Smooth muscle cell (in vitro differentiated cells): ENCODE measurements around the gene PRR5L. TPM values are rescaled to one million over a fixed set of nuclear protein-coding genes. Genes with fewer than 3 reads are reported as not detected.
"Not testable (repeated sequence)": the region's sequence is repeated elsewhere in the genome, so short reads cannot be mapped to it uniquely, and the experiment has no call there.

Experiments
- DNase-seq: peaks from one replicate; lab custom pipeline; 2025; ENCODE audit not compliant: unreplicated experiment; lab: John Stamatoyannopoulos, UW
- H2AFZ ChIP-seq: fragments of 200-600 bp; sonication (generic); 2 replicates; pipeline ENCODE4 v1.6.0; 2016; ENCODE audit warnings: antibody characterized with exemption, low read depth, mild to moderate bottlenecking
- H3F3A ChIP-seq: fragments of 200-600 bp; sonication (generic); 2 replicates; pipeline ENCODE4 v1.6.0; 2017; ENCODE audit warnings: antibody characterized with exemption, low read depth
- H3K27ac ChIP-seq: fragments of 200-600 bp; sonication (generic); 2 replicates; pipeline ENCODE4 v1.5.1; 2016; ENCODE audit warnings: low read depth, mild to moderate bottlenecking
- H3K27me3 ChIP-seq: fragments of 200-600 bp; sonication (generic); 2 replicates; pipeline ENCODE4 v1.6.1; 2016; ENCODE audit warnings: low read depth, mild to moderate bottlenecking
- H3K36me3 ChIP-seq: fragments of 200-600 bp; sonication (generic); 2 replicates; pipeline ENCODE4 v1.5.1; 2016; ENCODE audit warnings: low read depth
- H3K4me1 ChIP-seq: fragments of 200-600 bp; sonication (generic); 2 replicates; pipeline ENCODE4 v1.5.1; 2016; ENCODE audit warnings: low read depth
- H3K4me2 ChIP-seq: fragments of 200-600 bp; sonication (generic); 2 replicates; pipeline ENCODE4 v1.6.0; 2016; ENCODE audit warnings: mild to moderate bottlenecking
- H3K4me3 ChIP-seq: fragments of 200-600 bp; sonication (generic); 2 replicates; pipeline ENCODE4 v1.5.1; 2016; ENCODE audit warnings: mild to moderate bottlenecking
- H3K79me2 ChIP-seq: fragments of 200-600 bp; sonication (generic); 2 replicates; pipeline ENCODE4 v1.6.0; 2016; ENCODE audit warnings: low read depth, mild to moderate bottlenecking
- H3K9ac ChIP-seq: fragments of 200-600 bp; sonication (generic); 2 replicates; pipeline ENCODE4 v1.6.0; 2016; ENCODE audit warnings: low read depth
- H3K9me3 ChIP-seq: fragments of 200-600 bp; sonication (generic); replicated peaks from 2 replicates; pipeline ENCODE4 v1.5.1; 2016; ENCODE audit warnings: low read depth
- H4K20me1 ChIP-seq: fragments of 200-600 bp; sonication (generic); 2 replicates; pipeline ENCODE4 v1.6.0; 2016; ENCODE audit warnings: low read depth
- WGBS: methylation state at CpG from one replicate; pipeline ENCODE4 v1.1.7; 2016; ENCODE audit warnings: low lambda C conversion rate; 5-methylcytosine and 5-hydroxymethylcytosine counted together
- polyA plus RNA-seq: library from polyadenylated mRNA; unstranded; fragments of >200 nt; fragmentation: Nextera tagmentation; extraction: Ambion mirVana; gene quantifications from 2 replicates; pipeline ENCODE4 v1.2.1, GENCODE V29; 2016
- total RNA-seq: library from RNA; depleted of rRNA; stranded (reverse); fragments of >200 nt; gene quantifications from 2 replicates; pipeline ENCODE4 v1.2.3, GENCODE V29; 2014
- TF ChIP-seq, protein P1 (sequence below): fragments of 200-600 bp; sonication (generic); IDR thresholded peaks from 2 replicates; pipeline ENCODE4 v1.5.1; 2017; ENCODE audit warnings: borderline replicate concordance, mild to moderate bottlenecking, antibody characterized with exemption; ENCODE audit not compliant: insufficient read depth, poor library complexity, severe bottlenecking

PRR5L gene
- total and polyA plus RNA-seq, 2 experiments from 2014 or later: 21.4 to 41.4 TPM

DNA sequence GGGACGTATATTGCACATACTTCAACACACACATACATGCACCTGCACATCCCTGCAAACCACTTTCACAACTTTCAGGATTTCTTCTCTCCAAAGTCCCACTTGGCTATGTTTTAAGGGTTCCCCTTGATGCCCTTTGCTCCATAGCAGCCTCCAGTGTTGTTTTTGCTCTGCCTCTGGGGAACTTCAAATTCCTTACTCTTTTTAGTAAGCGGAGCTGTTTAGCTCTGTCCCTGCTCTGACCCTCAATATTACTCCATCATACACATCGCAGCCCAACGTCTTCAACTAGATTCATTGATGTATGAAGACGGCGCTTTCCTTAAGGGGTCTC is 18.3 kb downstream of the PRR5L start:
- H3K4me1 ChIP-seq: no peaks in the 10 kb centered on the region
- H3K79me2 ChIP-seq: no peaks in the 10 kb centered on the region
- TF ChIP-seq, protein P1, sequence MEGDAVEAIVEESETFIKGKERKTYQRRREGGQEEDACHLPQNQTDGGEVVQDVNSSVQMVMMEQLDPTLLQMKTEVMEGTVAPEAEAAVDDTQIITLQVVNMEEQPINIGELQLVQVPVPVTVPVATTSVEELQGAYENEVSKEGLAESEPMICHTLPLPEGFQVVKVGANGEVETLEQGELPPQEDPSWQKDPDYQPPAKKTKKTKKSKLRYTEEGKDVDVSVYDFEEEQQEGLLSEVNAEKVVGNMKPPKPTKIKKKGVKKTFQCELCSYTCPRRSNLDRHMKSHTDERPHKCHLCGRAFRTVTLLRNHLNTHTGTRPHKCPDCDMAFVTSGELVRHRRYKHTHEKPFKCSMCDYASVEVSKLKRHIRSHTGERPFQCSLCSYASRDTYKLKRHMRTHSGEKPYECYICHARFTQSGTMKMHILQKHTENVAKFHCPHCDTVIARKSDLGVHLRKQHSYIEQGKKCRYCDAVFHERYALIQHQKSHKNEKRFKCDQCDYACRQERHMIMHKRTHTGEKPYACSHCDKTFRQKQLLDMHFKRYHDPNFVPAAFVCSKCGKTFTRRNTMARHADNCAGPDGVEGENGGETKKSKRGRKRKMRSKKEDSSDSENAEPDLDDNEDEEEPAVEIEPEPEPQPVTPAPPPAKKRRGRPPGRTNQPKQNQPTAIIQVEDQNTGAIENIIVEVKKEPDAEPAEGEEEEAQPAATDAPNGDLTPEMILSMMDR: no peak
- no peaks in the 10 kb centered on the region for H4K20me1 ChIP-seq
- no peaks in the 10 kb centered on the region for H3K9me3 ChIP-seq
- no peak overlapping the region for H3K4me2 ChIP-seq
- no peak overlapping the region for H3K27ac ChIP-seq
- no peaks in the 10 kb centered on the region for H3K36me3 ChIP-seq
- no peak overlapping the region for H3K9ac ChIP-seq
- H3K4me3 ChIP-seq: no peak overlapping the region
- no peak for DNase-seq
- no peaks in the 10 kb centered on the region for H3F3A ChIP-seq
- H3K27me3 ChIP-seq: no peaks in the 10 kb centered on the region
- no peak overlapping the region for H2AFZ ChIP-seq
- 90% methylated on average over 6 of the region's 6 CpGs for WGBS

DNA sequence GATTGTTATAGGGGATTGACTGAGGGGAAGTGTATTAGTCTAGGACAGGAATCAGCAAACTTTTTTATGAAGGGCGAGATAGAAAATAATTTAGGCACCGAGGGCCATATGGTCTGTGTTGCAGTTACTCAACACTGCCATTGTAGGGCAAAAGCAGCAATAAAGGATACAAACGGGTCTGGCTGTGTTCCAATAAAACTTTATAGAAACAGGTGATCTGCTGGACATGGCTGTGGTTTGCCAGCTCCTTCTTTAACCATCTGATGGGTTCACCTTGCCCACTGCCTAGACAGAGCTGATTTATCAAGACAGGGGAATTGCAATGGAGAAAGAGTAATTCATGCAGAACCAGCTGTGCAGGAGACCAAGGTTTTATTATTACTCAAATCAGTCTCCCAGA is 20.0 kb downstream of the PRR5L start:
- H3K27ac ChIP-seq: no peak overlapping the region
- H3K4me1 ChIP-seq: no peaks in the 10 kb centered on the region
- H3K9me3 ChIP-seq: no peaks in the 10 kb centered on the region
- no peak overlapping the region for H3K4me3 ChIP-seq
- no peaks in the 10 kb centered on the region for H3K27me3 ChIP-seq
- WGBS: 65% methylated on average over 3 of the region's 3 CpGs
- no peaks in the 10 kb centered on the region for H4K20me1 ChIP-seq
- TF ChIP-seq, protein P1: no peak
- no peaks in the 10 kb centered on the region for H3K79me2 ChIP-seq
- H2AFZ ChIP-seq: no peak overlapping the region
- H3K9ac ChIP-seq: no peak overlapping the region
- no peaks in the 10 kb centered on the region for H3K36me3 ChIP-seq
- H3K4me2 ChIP-seq: no peak overlapping the region
- no peaks in the 10 kb centered on the region for H3F3A ChIP-seq
- DNase-seq: no peak

DNA sequence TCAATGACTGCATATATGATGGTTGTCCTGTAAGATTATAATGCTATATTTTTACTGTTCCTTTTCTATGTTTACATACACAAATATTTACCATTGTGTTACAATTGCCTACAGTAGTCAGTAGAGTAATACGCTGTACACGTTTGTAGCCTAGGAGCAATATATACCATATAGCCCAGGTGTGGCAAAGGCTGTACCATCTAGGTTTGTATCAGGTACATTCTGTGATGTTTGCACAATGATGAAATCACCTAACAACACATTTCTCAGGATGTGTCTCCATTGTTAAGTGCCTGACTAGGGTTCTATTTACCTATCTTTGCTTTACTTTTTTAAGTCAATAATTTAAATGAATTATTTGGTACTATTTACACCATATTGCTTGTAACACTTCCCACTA is 21.9 kb downstream of the PRR5L start:
- TF ChIP-seq, protein P1: no peak
- H3K4me3 ChIP-seq: no peak overlapping the region
- H3K9me3 ChIP-seq: no peaks in the 10 kb centered on the region
- no peak overlapping the region for H2AFZ ChIP-seq
- H3K27ac ChIP-seq: no peak overlapping the region
- H3K4me2 ChIP-seq: no peak overlapping the region
- H3K27me3 ChIP-seq: no peaks in the 10 kb centered on the region
- 73% methylated on average over 2 of the region's 2 CpGs for WGBS
- no peaks in the 10 kb centered on the region for H3K79me2 ChIP-seq
- no peak overlapping the region for H3K9ac ChIP-seq
- H3F3A ChIP-seq: no peaks in the 10 kb centered on the region
- H3K4me1 ChIP-seq: no peaks in the 10 kb centered on the region
- H3K36me3 ChIP-seq: no peaks in the 10 kb centered on the region
- no peaks in the 10 kb centered on the region for H4K20me1 ChIP-seq
- no peak for DNase-seq

DNA sequence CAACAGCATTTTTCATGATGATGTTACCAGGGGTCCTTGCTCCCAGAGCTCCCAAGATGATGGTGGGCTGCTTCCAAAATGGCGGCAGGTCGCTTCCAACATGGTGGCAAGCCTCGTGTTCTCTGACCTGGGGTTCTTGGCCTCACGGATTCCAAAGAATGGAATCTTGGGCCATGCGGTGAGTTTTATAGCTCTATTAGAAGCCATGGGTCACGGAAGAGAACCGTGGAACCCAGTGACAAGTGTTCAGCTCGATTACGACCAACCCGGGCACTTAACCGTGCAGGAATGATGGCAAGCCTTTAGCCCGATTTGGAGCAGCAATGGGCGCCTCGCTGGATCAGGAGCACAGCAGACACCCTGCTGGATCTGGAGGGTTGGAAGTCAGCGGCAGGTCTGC is 28.9 kb downstream of the PRR5L start:
- H3K27ac ChIP-seq, H2AFZ ChIP-seq, H3K4me3 ChIP-seq, H3K4me2 ChIP-seq, H3F3A ChIP-seq, H3K4me1 ChIP-seq, DNase-seq, H3K36me3 ChIP-seq, H3K27me3 ChIP-seq, H4K20me1 ChIP-seq, H3K9ac ChIP-seq, H3K79me2 ChIP-seq, H3K9me3 ChIP-seq: not testable (repeated sequence)
- WGBS: 92% methylated on average over 15 of the region's 15 CpGs

DNA sequence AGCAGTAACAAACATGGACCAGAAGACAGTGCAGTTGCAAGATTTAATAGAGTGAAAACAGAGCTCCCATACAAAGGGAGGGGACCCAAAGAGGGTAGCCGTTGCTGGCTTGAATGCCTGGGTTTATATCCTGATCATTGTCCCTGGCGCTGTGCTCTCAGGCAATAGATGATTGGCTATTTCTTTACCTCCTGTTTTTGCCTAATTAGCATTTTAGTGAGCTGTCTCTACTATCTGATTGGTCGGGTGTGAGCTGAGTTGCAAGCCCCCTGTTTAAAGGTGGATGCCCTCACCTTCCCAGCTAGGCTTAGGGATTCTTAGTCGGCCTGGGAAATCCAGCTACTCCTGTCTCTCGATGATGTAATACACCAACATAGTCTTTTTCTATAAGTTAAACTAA is 29.3 kb downstream of the PRR5L start:
- H3K4me2 ChIP-seq, H3K36me3 ChIP-seq, H4K20me1 ChIP-seq, H3K79me2 ChIP-seq, H3F3A ChIP-seq, H2AFZ ChIP-seq, H3K27ac ChIP-seq, H3K27me3 ChIP-seq, H3K9me3 ChIP-seq, DNase-seq, H3K9ac ChIP-seq, H3K4me1 ChIP-seq, H3K4me3 ChIP-seq: not testable (repeated sequence)
- WGBS: 92% methylated on average over 5 of the region's 5 CpGs
